Activated effector memory CD4-positive, alpha-beta T cell treated with Interleukin-2 at 50 U/mL for 16 hours (primary cell): ENCODE results near the gene SAA1.
A peak's percentile ranks its signal among the peaks of the same experiment; 100 is the strongest.
"Not testable (repeated sequence)": the region's sequence is repeated elsewhere in the genome, so short reads cannot be mapped to it uniquely, and the experiment has no call there.

Source experiments
- DNase-seq: peaks from one replicate; pipeline ENCODE4 v3.0.0-alpha.2; 2020

The SAA1 gene

DNA sequence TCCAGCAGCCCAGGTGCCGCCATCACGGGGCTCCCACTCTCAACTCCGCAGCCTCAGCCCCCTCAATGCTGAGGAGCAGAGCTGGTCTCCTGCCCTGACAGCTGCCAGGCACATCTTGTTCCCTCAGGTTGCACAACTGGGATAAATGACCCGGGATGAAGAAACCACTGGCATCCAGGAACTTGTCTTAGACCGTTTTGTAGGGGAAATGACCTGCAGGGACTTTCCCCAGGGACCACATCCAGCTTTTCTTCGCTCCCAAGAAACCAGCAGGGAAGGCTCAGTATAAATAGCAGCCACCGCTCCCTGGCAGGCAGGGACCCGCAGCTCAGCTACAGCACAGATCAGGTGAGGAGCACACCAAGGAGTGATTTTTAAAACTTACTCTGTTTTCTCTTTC lies at the start of gene SAA1:
SAA1 (plus strand) TSS at position 316 of the 400 bp plus-strand sequence. CDS start 624 bp downstream, outside the sequence.
- no peak for DNase-seq

DNA sequence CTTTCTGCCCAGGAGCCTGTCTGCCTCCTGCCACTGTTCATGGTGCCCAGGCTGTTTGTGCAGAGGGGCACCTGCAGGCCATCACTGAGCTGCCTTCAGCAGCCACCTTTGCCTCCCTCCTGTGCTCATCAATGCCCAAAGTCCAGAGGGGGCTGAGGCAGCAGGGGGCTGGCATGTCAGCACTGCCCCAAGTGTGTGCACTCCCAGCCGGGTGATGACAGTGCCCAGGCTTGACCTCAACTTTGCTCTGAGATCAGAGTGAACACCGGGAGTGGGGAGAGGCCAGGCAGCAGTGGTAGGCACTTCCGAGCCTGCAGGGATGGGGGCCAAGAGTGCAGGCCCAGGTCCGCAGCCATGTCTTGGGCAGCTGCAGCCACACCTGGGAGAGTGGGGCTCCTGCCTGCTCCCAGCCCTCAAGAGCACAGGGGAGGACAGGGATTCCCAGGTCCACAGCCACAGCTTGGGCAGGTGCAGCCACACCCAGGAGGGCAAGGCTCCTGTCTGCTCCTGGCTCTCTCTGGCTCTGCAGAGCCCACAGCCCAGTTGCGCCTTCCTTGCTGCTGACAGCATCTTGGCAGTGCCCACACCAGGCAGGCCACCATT lies 44.7 kb upstream of the SAA1 start:
- DNase-seq: no peak

GRCh38 chr11:18222814-18223421 lies 43.1 kb upstream of the SAA1 start:
- DNase-seq: no peak

- DNase-seq: no peak
Observed at GRCh38 chr11:18223591-18224387, 42.3 kb upstream of the SAA1 start.

DNA sequence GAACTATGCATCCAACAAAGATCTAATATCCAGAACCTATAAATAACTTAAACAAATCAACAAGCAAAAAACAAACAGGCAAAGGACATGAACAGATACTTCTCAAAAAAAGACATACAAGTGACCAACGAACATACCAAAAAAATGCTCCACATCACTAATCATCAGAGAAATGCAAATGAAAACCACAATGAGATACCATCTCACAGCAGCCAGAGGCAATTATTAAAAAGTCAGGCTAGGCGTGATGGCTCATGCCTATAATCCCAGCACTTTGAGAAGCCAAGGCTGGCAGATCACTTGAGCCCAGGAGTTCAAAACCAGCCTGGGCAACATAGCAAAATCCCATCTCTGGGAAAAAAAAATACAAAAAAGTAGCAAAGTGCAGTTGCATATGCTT lies 40.2 kb upstream of the SAA1 start:
- DNase-seq: no peak

DNA sequence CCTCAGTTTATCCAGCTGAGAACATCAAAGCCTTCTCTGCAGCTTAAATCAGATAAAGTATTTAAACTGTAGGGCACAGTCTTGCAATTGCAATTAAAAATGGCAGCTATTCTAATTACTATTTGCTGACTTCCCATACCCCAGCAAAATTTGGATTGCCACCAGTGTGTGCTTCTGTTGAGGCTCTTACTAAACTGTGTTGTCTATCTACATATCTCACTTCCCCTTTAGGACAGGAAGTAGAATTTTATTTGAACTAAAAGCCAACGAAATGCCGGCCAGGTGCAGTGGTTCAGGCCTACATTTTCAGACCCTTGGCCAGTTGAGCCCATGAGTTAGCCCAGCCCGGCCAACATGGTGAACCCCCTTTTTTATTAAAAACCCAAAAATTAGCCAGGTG lies 36.6 kb upstream of the SAA1 start:
- no peak for DNase-seq

DNA sequence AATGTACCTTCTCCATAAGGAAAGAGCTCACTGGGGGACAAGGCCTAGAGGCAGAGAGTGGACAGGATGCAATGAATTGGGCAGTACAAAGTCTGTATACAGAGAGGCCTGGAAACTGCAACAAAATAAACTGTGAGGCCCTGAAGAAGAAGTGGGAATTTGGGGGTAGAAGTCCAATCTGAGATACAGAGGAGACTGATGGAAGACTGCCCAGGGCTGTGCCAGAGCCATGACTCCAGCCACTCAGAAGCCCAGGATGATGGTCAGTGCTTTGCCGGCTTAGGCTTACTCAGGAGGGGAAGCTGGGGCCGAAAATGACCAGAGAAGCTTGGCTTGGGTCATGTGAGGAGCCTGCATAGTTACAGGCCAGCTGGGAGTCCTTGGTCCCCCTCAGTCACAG lies 35.2 kb upstream of the SAA1 start:
- DNase-seq: no peak

DNA sequence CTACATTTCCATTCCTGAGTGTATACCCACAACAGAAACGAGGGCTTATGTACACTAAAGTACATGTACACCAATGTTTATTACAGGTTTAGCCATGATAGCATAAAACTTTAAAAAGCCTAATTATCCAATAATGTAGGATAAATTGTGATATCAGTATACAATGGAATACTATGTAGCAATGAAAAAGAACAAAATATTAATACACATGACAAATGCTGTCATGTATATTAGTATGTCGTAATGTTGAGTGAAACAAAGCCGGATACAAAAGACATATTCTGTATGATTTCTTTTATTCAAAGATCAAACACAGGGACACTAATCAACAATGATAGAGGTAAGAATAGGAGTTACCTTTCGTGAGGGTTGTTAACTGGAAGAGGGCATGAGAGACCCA lies 32.2 kb upstream of the SAA1 start:
- no peak for DNase-seq

DNA sequence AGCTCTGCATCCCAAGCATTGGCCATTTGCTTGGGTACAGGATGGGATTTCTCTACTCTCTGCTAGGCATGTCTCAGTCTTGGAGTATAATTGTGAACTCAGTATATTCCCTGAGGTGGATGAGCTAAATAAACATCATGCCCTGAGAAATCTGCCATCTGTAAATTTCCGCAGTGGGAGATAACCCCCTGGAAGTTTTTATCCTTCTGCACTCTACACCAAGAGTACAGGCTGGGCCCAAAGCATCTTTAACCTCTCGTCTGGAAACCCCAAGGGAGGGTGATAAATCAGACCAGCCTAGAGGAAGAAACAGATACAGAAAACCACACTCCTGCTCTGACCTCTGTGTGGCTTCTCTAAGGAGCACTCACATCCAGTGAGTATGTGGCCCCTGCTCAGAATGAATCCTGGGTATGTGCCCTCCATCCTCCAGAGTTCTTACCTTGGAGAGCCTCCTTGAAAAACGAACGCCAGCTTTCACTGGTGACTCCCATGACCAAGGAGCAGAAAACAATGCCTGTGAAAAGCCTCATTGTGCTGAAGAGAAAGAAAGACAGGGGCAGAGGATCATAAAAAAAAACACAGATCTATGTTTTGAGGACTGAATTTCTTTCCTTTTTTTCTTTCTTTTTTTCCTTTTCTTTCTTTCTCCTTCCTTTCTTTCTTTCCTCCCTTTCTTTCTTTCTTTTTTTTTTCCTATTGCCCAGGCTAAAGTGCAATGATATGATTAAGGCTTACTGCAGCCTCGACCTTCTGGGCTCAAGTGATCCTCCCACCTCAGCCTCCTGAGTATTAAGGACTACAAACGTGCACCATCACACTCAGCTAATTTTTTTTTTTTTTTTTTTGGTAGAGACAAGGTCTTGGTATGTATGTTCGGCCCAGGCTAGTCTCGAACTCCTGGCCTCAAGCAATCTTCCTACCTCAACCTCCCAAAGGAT lies 30.4 kb upstream of the SAA1 start:
- DNase-seq: no peak

DNA sequence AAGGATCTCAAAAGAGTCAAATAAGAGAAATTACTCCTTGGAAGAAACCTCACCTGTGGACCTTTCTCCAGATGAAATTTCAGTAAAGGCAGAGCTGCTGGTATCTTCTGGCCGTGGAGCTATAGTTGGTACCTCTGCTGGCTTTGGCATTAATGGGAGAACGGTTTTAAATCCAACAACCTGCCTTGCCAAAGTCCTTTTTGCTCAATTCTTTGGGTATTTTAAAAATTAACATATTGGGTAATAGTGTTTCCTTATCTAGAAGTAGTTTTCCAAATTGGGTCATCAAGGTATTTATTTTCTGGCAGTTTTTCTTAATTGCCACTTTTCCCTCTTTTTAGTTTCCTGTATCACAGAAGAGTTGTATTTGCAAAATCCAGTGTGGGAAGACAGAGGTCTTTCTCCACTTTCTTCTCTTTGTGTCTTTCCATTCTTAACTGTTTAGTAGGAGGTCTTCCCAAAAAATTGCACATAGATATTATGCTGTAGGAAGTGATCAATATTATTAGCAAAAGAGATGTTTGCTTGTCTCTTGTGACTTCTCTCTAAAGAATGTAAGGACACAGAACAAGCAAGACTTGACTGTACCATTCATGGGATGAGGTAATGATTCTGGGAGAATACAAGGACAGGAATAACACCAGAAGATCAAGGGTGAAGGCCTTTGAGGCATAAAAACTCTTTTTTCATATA lies 29.3 kb upstream of the SAA1 start, which contains the start of gene SAA4:
SAA4 (minus strand) TSS at position 139 of the 693 bp plus-strand sequence. CDS start 876 bp downstream, outside the sequence.
- no peak for DNase-seq

DNA sequence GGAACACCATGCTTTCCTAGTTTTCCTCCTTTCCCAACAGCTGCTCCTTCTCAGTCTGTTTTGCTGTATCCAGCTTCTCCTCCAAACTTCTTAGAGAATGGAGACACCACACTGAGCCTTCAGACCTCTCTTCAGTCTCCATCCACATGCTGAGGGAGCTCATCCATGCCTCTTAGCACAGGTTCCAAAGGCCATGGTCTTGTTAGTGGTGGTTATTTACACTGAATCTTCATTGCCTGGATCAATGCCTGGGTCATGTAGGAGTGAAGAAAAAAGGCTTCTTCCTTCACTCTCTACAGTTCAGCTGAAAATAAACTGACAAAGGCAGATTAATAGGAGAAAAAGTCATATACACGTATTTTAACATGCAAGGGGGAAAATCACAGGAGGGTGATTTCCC lies 26.4 kb upstream of the SAA1 start:
- no peak for DNase-seq

- peak; percentile 39 for DNase-seq
Observed at GRCh38 chr11:18243783-18244362, 22.2 kb upstream of the SAA1 start.

DNA sequence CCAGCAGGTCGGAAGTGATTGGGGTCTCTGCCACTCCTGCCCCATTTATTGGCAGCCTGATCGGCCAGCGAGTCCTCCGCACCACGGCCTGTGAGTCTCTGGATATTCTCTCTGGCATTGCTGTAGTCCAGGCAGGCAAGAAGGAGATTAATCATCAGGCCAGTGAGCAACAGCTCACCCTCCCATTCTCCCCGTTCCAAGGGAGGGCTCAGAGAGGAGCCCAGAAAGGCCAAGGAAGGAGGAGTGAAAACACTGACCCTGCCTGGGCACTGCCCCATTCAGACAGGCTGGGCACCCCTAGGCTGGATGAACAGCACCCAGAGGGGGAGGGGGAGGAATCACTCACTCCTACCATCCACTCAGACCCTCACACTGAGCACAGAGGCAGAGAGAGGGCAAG lies 20.7 kb upstream of the SAA1 start:
- no peak for DNase-seq

DNA sequence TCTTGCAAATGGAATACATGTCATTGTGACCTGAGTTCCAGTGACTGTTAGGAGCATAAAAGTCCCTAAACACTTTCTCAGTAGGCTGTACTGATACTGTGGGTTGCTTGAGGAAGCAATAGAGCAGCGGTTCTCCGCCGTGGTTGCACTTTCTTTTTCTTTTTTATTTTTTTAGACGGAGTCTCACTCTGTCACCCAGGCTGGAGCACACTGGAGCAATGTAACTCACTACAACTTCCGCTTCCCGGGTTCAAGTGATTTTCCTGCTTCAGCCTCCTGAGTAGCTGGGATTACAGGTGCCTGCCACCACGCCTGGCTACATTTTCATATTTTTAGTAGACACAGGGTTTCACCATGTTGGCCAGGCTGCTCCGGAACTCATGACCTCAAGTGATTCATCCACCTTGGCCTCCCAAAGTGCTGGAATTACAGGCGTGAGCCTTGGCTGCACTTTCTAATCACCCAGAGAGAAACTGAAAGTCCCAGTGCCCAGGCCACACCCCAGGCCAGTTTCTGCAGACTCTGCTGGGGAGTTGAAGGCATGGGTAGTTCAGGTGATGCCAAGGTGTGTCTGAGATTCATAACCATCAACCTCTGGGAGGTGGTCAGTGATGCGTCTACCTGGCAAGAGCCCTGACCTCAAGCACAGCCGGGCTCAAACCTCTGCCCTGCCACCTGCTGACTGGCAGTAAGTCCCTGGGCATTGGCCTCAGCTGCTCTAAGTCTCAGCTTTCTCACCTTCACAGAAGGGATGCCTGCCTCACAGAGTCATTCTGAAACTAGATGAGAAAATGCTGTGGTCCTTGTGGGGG lies 19.5 kb upstream of the SAA1 start:
- peak; percentile 5 for DNase-seq

DNA sequence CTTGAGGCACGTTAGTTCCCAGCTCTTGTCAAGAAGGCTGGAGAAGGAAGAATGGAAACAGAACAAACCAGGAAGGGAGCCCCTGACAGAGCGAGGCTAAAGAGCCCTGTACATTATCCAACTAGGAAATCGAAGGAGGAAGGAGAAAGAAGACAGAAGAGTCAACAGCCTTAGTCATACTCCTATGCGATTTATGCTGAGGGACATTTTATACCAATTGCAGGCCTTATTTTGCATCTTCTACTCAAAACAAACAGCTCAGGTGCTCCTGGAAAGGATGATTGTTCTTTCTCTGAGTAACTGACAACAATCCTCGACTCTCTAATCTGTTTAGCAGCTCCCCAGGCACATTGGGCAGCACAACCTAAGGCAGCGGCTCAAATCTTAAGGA lies 18.9 kb upstream of the SAA1 start:
- not testable (repeated sequence) for DNase-seq

- no peak for DNase-seq
Observed at GRCh38 chr11:18248561-18248960, 17.5 kb upstream of the SAA1 start, which contains the start of gene SAA2. Gene SAA2 (minus strand): TSS chr11:18248668. CDS start chr11:18248011, 657 bp downstream.

- no peak for DNase-seq
Observed at GRCh38 chr11:18253233-18253632, 12.8 kb upstream of the SAA1 start.

DNA sequence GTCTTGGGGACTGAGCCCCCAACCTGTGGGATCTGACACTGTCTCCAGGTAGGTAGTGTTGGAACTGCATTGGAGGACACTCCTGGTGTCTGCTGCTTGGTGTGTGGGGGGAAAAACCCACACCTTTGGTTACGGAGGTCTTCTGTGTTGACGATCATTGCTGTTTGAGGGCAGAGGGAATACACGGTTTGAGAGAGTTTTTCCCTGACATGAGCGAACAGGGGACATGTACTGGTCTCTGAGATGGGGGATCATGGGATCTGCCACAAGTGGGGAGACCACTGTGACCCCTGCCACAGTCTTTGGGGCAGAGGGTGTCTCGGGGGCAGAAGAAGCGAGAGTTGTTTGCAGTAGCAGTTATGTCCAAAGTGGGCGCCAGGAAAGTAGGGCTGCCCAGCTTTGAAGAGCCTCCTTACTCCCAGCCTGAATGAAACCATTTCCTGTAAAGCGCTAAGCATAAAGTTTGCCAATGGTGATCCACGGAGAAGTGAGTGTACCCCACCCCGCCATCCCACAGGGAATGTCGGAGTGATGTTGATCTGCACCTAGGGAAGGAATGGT lies 12.2 kb upstream of the SAA1 start:
- no peak for DNase-seq

GRCh38 chr11:18254781-18255361 lies 11.2 kb upstream of the SAA1 start:
- DNase-seq: no peak

DNA sequence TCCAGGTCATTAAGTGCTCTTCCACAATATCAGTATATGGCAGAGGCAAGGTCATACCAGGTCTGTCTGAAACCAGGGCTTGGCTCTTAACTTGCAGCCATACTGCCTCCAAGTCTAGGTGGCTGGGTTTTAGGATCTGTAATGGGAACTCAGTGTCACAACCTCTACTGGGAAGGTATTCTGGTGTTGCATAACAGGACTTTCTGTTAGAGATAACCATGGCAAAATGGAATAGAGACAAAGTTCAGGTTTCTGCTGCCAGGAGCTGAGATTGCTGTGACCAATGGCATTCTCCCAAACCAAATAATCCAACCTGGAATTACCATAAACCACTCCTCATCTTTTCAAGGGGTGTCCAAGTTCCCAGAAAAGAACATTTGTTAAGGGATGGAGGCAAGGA lies 6.8 kb upstream of the SAA1 start:
- DNase-seq: no peak
